ENCODE measurements around the gene USP25.

USP25 gene

GRCh38 chr21:15860541-15860940 is 130.8 kb downstream of the USP25 start:
- H3K9me3 ChIP-seq (ENCODE audit: insufficient read depth, low read length, severe bottlenecking), result no peaks in the 10 kb centered on the region
- TF ChIP-seq EZH2 (IDR thresholded peaks at IDR 0.05; ENCODE audit: borderline replicate concordance, low read depth, low read length, severe bottlenecking) (no peak), CTCF (IDR thresholded peaks at IDR 0.05; ENCODE audit: borderline replicate concordance, extremely low read depth, low read length, poor library complexity, severe bottlenecking) (no peak)
- no peak for ATAC-seq (ENCODE audit: insufficient read depth, low read depth)

GRCh38 chr21:15868940-15869339 is 139.2 kb downstream of the USP25 start:
- TF ChIP-seq CTCF (IDR thresholded peaks at IDR 0.05; ENCODE audit: borderline replicate concordance, extremely low read depth, low read length, poor library complexity, severe bottlenecking) (no peak), EZH2 (IDR thresholded peaks at IDR 0.05; ENCODE audit: borderline replicate concordance, low read depth, low read length, severe bottlenecking) (no peak)
- Histone ChIP-seq H3K36me3 (ENCODE audit: insufficient read depth, low read length) (peaks cover 40% of the 10 kb centered on the region; the same call in 1 of the 2 replicates), H2AFZ (ENCODE audit: low read depth, low read length) (no peak overlapping the region), H4K20me1 (ENCODE audit: insufficient read depth, low read length) (no peaks in the 10 kb centered on the region), H3K79me2 (ENCODE audit: insufficient read depth, low read length) (no peaks in the 10 kb centered on the region), H3K4me1 (ENCODE audit: insufficient read depth, low read length) (no peaks in the 10 kb centered on the region), H3K27ac (ENCODE audit: low read length) (no peak overlapping the region), H3K27me3 (ENCODE audit: insufficient read depth, low read length, poor library complexity) (no peaks in the 10 kb centered on the region), H3K9ac (ENCODE audit: low read depth, low read length) (no peak overlapping the region), H3K4me3 (ENCODE audit: low read depth in 1 of 2, low read length in 2 of 2) (no peak overlapping the region), H3K4me2 (ENCODE audit: insufficient read depth, low read length) (no peak overlapping the region), H3K9me3 (ENCODE audit: insufficient read depth, low read length, severe bottlenecking) (no peaks in the 10 kb centered on the region)
- ATAC-seq (ENCODE audit: insufficient read depth, low read depth), result no peak
- DNase-seq, result no peak

More at GRCh38 chr21:15860541-15860940, 130.8 kb downstream of the USP25 start:
- Histone ChIP-seq H4K20me1 (ENCODE audit: insufficient read depth, low read length) (no peaks in the 10 kb centered on the region), H3K36me3 (ENCODE audit: insufficient read depth, low read length) (peaks cover 9% of the 10 kb centered on the region; the same call in 1 of the 2 replicates), H3K79me2 (ENCODE audit: insufficient read depth, low read length) (no peaks in the 10 kb centered on the region), H3K4me3 (ENCODE audit: low read depth in 1 of 2, low read length in 2 of 2) (no peak overlapping the region), H3K9ac (ENCODE audit: low read depth, low read length) (no peak overlapping the region), H2AFZ (ENCODE audit: low read depth, low read length) (no peak overlapping the region), H3K4me1 (ENCODE audit: insufficient read depth, low read length) (peaks cover 6% of the 10 kb centered on the region; the same call in 1 of the 2 replicates), H3K27ac (ENCODE audit: low read length) (no peak overlapping the region), H3K4me2 (ENCODE audit: insufficient read depth, low read length) (no peak overlapping the region), H3K27me3 (ENCODE audit: insufficient read depth, low read length, poor library complexity) (no peaks in the 10 kb centered on the region)
- DNase-seq, result no peak

GRCh38 chr21:15870819-15871218 is 141.0 kb downstream of the USP25 start:
- Histone ChIP-seq H3K36me3 (ENCODE audit: insufficient read depth, low read length) (peaks cover 52% of the 10 kb centered on the region), H3K79me2 (ENCODE audit: insufficient read depth, low read length) (no peaks in the 10 kb centered on the region), H3K4me3 (ENCODE audit: low read depth in 1 of 2, low read length in 2 of 2) (no peak overlapping the region), H3K4me2 (ENCODE audit: insufficient read depth, low read length) (no peak overlapping the region), H4K20me1 (ENCODE audit: insufficient read depth, low read length) (no peaks in the 10 kb centered on the region), H3K9ac (ENCODE audit: low read depth, low read length) (no peak overlapping the region), H3K4me1 (ENCODE audit: insufficient read depth, low read length) (no peaks in the 10 kb centered on the region), H3K27me3 (ENCODE audit: insufficient read depth, low read length, poor library complexity) (no peaks in the 10 kb centered on the region), H2AFZ (ENCODE audit: low read depth, low read length) (no peak overlapping the region), H3K9me3 (ENCODE audit: insufficient read depth, low read length, severe bottlenecking) (no peaks in the 10 kb centered on the region), H3K27ac (ENCODE audit: low read length) (no peak overlapping the region)
- no peak for DNase-seq
- no peak for ATAC-seq (ENCODE audit: insufficient read depth, low read depth)
- TF ChIP-seq EZH2 (IDR thresholded peaks at IDR 0.05; ENCODE audit: borderline replicate concordance, low read depth, low read length, severe bottlenecking) (no peak), CTCF (IDR thresholded peaks at IDR 0.05; ENCODE audit: borderline replicate concordance, extremely low read depth, low read length, poor library complexity, severe bottlenecking) (no peak)

- no peaks in the 10 kb centered on the region for H3K27me3 ChIP-seq (ENCODE audit: insufficient read depth, low read length, poor library complexity)
- H3K4me1 ChIP-seq (ENCODE audit: insufficient read depth, low read length), result no peaks in the 10 kb centered on the region
- H3K27ac ChIP-seq (ENCODE audit: low read length), result no peak overlapping the region
- no peak overlapping the region for H3K9ac ChIP-seq (ENCODE audit: low read depth, low read length)
- H3K4me2 ChIP-seq (ENCODE audit: insufficient read depth, low read length), result no peak overlapping the region
- H4K20me1 ChIP-seq (ENCODE audit: insufficient read depth, low read length), result no peaks in the 10 kb centered on the region
- no peaks in the 10 kb centered on the region for H3K9me3 ChIP-seq (ENCODE audit: insufficient read depth, low read length, severe bottlenecking)
- peaks cover 53% of the 10 kb centered on the region for H3K36me3 ChIP-seq (ENCODE audit: insufficient read depth, low read length)
- no peaks in the 10 kb centered on the region for H3K79me2 ChIP-seq (ENCODE audit: insufficient read depth, low read length)
- no peak overlapping the region for H2AFZ ChIP-seq (ENCODE audit: low read depth, low read length)
- ATAC-seq (ENCODE audit: insufficient read depth, low read depth) (no peak), DNase-seq (no peak)
- TF ChIP-seq EZH2 (IDR thresholded peaks at IDR 0.05; ENCODE audit: borderline replicate concordance, low read depth, low read length, severe bottlenecking), result no peak
- no peak for TF ChIP-seq CTCF (IDR thresholded peaks at IDR 0.05; ENCODE audit: borderline replicate concordance, extremely low read depth, low read length, poor library complexity, severe bottlenecking)
- H3K4me3 ChIP-seq (ENCODE audit: low read depth in 1 of 2, low read length in 2 of 2), result no peak overlapping the region
Observed at GRCh38 chr21:15872236-15872635, 142.5 kb downstream of the USP25 start.

Measured in DND-41 (cell line).